Coronary artery (tissue), 2 donors: ENCODE measurements around the gene OSBPL2.

Experiments used
- DNase-seq: peaks from one replicate; pipeline ENCODE4 v3.0.0-alpha.2; 2017; ENCODE audit warnings: low spot score
- H3K27ac ChIP-seq, 2 donors: fragments of 200-600 bp; sonication (generic); one replicate each; pipeline ENCODE4 v1.5.1; 2016 to 2019
- H3K4me3 ChIP-seq: fragments of 200-600 bp; sonication (generic); 2 replicates; pipeline ENCODE4 v1.5.1; 2016; ENCODE audit warnings: mild to moderate bottlenecking, moderate library complexity
- CTCF ChIP-seq: fragments of 200-600 bp; sonication (generic); IDR thresholded peaks from one replicate; pipeline ENCODE4 v1.5.1; 2019; ENCODE audit warnings: antibody characterized with exemption

The OSBPL2 gene

GRCh38 chr20:62208061-62208794, 30.1 kb upstream of the OSBPL2 start:
- no peak for TF ChIP-seq CTCF
- no peak for DNase-seq
- H3K4me3 ChIP-seq = no peak overlapping the region
- no peak overlapping the region for H3K27ac ChIP-seq

- DNase-seq = no peak
- Histone ChIP-seq H3K4me3 (no peak overlapping the region), H3K27ac (no peak overlapping the region)
- no peak for TF ChIP-seq CTCF
Observed at GRCh38 chr20:62208795-62209755, 29.2 kb upstream of the OSBPL2 start.

DNA sequence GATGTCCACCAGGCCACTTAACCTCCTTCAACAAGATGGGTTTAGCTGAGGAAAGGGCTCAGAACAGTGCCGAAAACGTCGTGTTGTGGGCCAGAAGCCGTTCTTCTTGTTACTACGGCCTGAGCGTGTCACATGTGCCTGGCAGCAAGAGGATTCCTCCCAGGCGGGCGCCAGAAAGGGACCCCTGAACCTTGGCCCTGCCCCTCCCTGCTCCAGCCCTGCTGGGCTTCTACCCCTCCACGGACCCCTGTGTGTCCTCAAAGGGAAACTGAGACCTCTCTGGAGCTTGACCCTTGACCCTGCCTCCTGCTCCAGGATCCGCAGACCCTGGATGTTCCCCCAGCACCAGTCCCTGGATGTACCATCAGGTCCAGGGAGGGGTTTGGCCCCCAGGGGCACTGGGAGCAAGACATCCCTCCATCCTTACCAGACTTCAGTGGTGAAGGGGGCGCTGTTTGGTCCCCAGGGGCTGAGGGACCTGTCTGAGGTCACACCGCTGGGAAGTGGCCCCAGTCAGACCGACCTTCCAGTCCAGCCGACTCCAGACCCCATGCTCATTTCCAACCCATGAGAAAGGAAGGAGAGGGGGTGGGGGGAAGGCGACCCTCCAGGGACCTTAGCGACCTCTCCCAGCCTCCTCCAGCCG, 28.3 kb upstream of the OSBPL2 start:
- DNase-seq = no peak
- no peak overlapping the region for H3K4me3 ChIP-seq
- no peak overlapping the region for H3K27ac ChIP-seq
- TF ChIP-seq CTCF = no peak

- no peak for DNase-seq
- Histone ChIP-seq H3K27ac (no peak overlapping the region), H3K4me3 (no peak overlapping the region)
- no peak for TF ChIP-seq CTCF
Observed at GRCh38 chr20:62210496-62210855, 27.8 kb upstream of the OSBPL2 start.

DNA sequence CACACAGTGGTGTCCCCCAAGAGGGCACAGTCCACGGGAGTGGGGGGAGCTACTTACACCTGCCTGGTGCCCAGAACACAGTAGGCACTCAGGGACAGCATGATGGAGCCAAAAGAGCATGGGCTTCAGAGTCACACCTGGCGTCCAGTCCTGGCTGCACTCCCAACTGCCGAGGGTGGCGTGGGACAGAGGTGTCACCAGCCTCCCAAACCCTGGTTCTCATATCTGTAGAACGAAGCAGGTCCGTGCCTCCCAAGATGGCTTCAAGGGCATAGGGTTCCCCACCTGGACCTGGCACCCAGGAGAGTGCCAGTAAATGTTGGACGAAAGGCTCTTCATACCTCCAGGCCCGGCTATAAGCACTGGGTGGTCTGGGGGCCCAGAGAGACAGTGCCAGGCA, 27.1 kb upstream of the OSBPL2 start:
- DNase-seq = no peak
- Histone ChIP-seq H3K27ac (no peak overlapping the region), H3K4me3 (no peak overlapping the region)
- TF ChIP-seq CTCF = no peak

- no peak overlapping the region for H3K27ac ChIP-seq
- no peak overlapping the region for H3K4me3 ChIP-seq
- TF ChIP-seq CTCF = no peak
- DNase-seq = no peak
Observed at GRCh38 chr20:62211769-62212288, 26.5 kb upstream of the OSBPL2 start.
